Caco-2 (cell line): ENCODE data around the gene MDP1. TPM values are rescaled to one million over a fixed set of nuclear protein-coding genes. Genes with fewer than 3 reads are reported as not detected.

ENCODE experiments used
- BruUV-seq: library from RNA; stranded (reverse); fragments of 400-500 nt; replicated peaks from 2 replicates; lab custom pipeline; 2021; lab: Mats Ljungman, UMichigan
- CTCF ChIA-PET: fragments of 300-600 bp; sonication (Branson Sonifier 250); formaldehyde crosslinking; loops from one replicate; lab custom pipeline; 2022; ENCODE audit warnings: antibody characterized with exemption; lab: Charles Lee
- POLR2A ChIA-PET: fragments of 300-600 bp; sonication (Branson Sonifier 250); formaldehyde crosslinking; loops from one replicate; lab custom pipeline; 2022; ENCODE audit warnings: antibody characterized with exemption; lab: Charles Lee
- DNase-seq, 2 experiments: peaks; one replicate each; pipeline versions ENCODE4 v3.0.0 to v3.0.0-alpha.2; 2020 to 2022
- H3K27me3 ChIP-seq: replicated peaks from 2 replicates; pipeline ENCODE4 v1.6.0; 2011; ENCODE audit warnings: low read length; ENCODE audit not compliant: control insufficient read depth, insufficient read depth
- H3K36me3 ChIP-seq: 2 replicates; pipeline ENCODE4 v1.5.1; 2011; ENCODE audit warnings: low read length; ENCODE audit not compliant: control insufficient read depth, insufficient read depth
- H3K4me1 ChIP-seq: fragments of 250-450 bp; sonication (Bioruptor Pico); 2 replicates; pipeline ENCODE4 v1.5.1; 2020; ENCODE audit warnings: mild to moderate bottlenecking
- H3K4me3 ChIP-seq: 2 replicates; pipeline ENCODE4 v1.5.1; 2011; ENCODE audit warnings: low read depth, mild to moderate bottlenecking, control low read depth, low read length
- H3K9me3 ChIP-seq: fragments of 250-450 bp; sonication (Bioruptor Pico); 2 replicates; pipeline ENCODE4 v1.5.1; 2020; ENCODE audit warnings: mild to moderate bottlenecking, moderate library complexity
- H3K27ac Mint-ChIP-seq: one replicate; pipeline ENCODE4 v1.8.0; 2022; ENCODE audit warnings: mixed read lengths; ENCODE audit not compliant: unreplicated experiment
- H3K27me3 Mint-ChIP-seq: one replicate; pipeline ENCODE4 v1.8.0; 2022; ENCODE audit warnings: mixed read lengths; ENCODE audit not compliant: insufficient read depth, unreplicated experiment
- H3K36me3 Mint-ChIP-seq: one replicate; pipeline ENCODE4 v1.8.0; 2022; ENCODE audit warnings: mild to moderate bottlenecking, mixed read lengths; ENCODE audit not compliant: insufficient read depth, unreplicated experiment
- H3K4me1 Mint-ChIP-seq: one replicate; pipeline ENCODE4 v1.8.0; 2022; ENCODE audit warnings: low read depth, mixed read lengths; ENCODE audit not compliant: unreplicated experiment
- H3K4me3 Mint-ChIP-seq: one replicate; pipeline ENCODE4 v1.8.0; 2022; ENCODE audit warnings: mild to moderate bottlenecking, moderate library complexity, mixed read lengths; ENCODE audit not compliant: unreplicated experiment
- H3K9me3 Mint-ChIP-seq: one replicate; pipeline ENCODE4 v1.8.0; 2022; ENCODE audit warnings: mixed read lengths; ENCODE audit not compliant: unreplicated experiment
- CTCF ChIP-seq, 2 experiments: fragments of 200-600 bp in 1 of 2; IDR thresholded peaks; 1 replicate in 1 of 2; 2 replicates in 1 of 2; pipeline versions ENCODE4 v1.5.1 to v1.8.0; 2011 to 2022; ENCODE audit warnings: antibody characterized with exemption in 1 of 2, control low read depth in 1 of 2, inconsistent platforms in 1 of 2, low read depth in 1 of 2, low read length in 1 of 2, mild to moderate bottlenecking in 1 of 2, moderate library complexity in 1 of 2; ENCODE audit not compliant: insufficient read depth in 1 of 2, severe bottlenecking in 1 of 2, unreplicated experiment in 1 of 2
- intact Hi-C: fragments of 100-400 bp; cut with micrococcal nuclease; formaldehyde crosslinking; loops from one replicate; pipeline ENCODE4 v1.10.0; 2022; ENCODE audit not compliant: unreplicated experiment
- total RNA-seq: library from RNA; stranded (reverse); gene quantifications from 2 replicates; pipeline ENCODE4 v1.2.3, GENCODE V29; 2022

The MDP1 gene
- total RNA-seq, 1 experiment from 2014 or later: 20.5 TPM

- H3K9me3 ChIP-seq: no peaks in the 10 kb centered on the region
- no peaks in the 10 kb centered on the region for H3K9me3 Mint-ChIP-seq
- H3K4me3 ChIP-seq: peak overlapping the region; percentile 71
- H3K36me3 Mint-ChIP-seq: peaks cover 49% of the 10 kb centered on the region
- intact Hi-C loops: loop anchor here (1.0 to 2.0 kb wide), 3 partner anchors 10 to 195 kb away; partner anchors contain the start of genes GMPR2, MDP1 and NEDD8
- peaks cover 2% of the 10 kb centered on the region for H3K36me3 ChIP-seq
- peak; percentile 95 for DNase-seq
- peak; percentile 49 to 58 for TF ChIP-seq CTCF (IDR thresholded peaks at IDR 0.05; ENCODE audit: insufficient read depth in 1 of 2, low read depth in 1 of 2, low read length in 1 of 2, severe bottlenecking in 1 of 2, unreplicated experiment in 1 of 2)
- TSS peak; percentile 35 for BruUV-seq
- peak overlapping the region; percentile 91 for H3K27ac Mint-ChIP-seq
- no peaks in the 10 kb centered on the region for H3K27me3 ChIP-seq
- POLR2A ChIA-PET: interaction anchor here (0.6 to 2.5 kb wide), 26 partner anchors 9 to 200 kb away, joined by 3 to 39 read pairs (median 6); partner anchors contain the start of genes CBLN3, CHMP4A, CIDEB and DCAF11
- H3K4me1 ChIP-seq: no peaks in the 10 kb centered on the region
- H3K4me3 Mint-ChIP-seq: peak overlapping the region; percentile 74
- H3K4me1 Mint-ChIP-seq: peaks cover 9% of the 10 kb centered on the region
- CTCF ChIA-PET: interaction anchor here (0.6 to 3.8 kb wide), 20 partner anchors 9 to 190 kb away, joined by 3 to 157 read pairs (median 6); partner anchors contain the start of genes CHMP4A, CIDEB, DHRS1 and EMC9
- H3K27me3 Mint-ChIP-seq: no peaks in the 10 kb centered on the region
These were observed 26.1 kb upstream of the MDP1 start for GRCh38 chr14:24241829-24242443.

- POLR2A ChIA-PET: no interaction called here
- intact Hi-C loops: no loop called here
- peaks cover 63% of the 10 kb centered on the region for H3K36me3 Mint-ChIP-seq
- Histone ChIP-seq H3K9me3 (no peaks in the 10 kb centered on the region), H3K4me3 (no peak overlapping the region), H3K4me1 (no peaks in the 10 kb centered on the region), H3K27me3 (no peaks in the 10 kb centered on the region), H3K36me3 (peaks cover 2% of the 10 kb centered on the region)
- DNase-seq: no peak
- CTCF ChIA-PET: interaction anchor here (3.8 kb wide), 2 partner anchors 57 to 68 kb away, joined by 42 to 157 read pairs; partner anchors contain the start of genes CIDEB, DHRS1, LTB4R2 and NOP9
- no peaks in the 10 kb centered on the region for H3K9me3 Mint-ChIP-seq
- H3K27ac Mint-ChIP-seq: no peak overlapping the region
- no peaks in the 10 kb centered on the region for H3K27me3 Mint-ChIP-seq
- BruUV-seq: no TSS peak
- no peak overlapping the region for H3K4me3 Mint-ChIP-seq
- H3K4me1 Mint-ChIP-seq: peaks cover 9% of the 10 kb centered on the region
- no peak for TF ChIP-seq CTCF (IDR thresholded peaks at IDR 0.05; ENCODE audit: insufficient read depth in 1 of 2, low read depth in 1 of 2, low read length in 1 of 2, severe bottlenecking in 1 of 2, unreplicated experiment in 1 of 2)
These were observed 24.4 kb upstream of the MDP1 start for GRCh38 chr14:24240110-24240918.

- peaks cover 63% of the 10 kb centered on the region for H3K36me3 Mint-ChIP-seq
- no peaks in the 10 kb centered on the region for H3K27me3 Mint-ChIP-seq
- intact Hi-C loops: no loop called here
- Histone ChIP-seq H3K4me1 (no peaks in the 10 kb centered on the region), H3K4me3 (no peak overlapping the region), H3K36me3 (peaks cover 5% of the 10 kb centered on the region), H3K27me3 (no peaks in the 10 kb centered on the region), H3K9me3 (no peaks in the 10 kb centered on the region)
- no TSS peak for BruUV-seq
- H3K4me3 Mint-ChIP-seq: no peak overlapping the region
- peak overlapping the region; percentile 61 for H3K27ac Mint-ChIP-seq
- H3K9me3 Mint-ChIP-seq: no peaks in the 10 kb centered on the region
- POLR2A ChIA-PET: interaction anchor here (1.5 kb wide), 1 partner anchor 25 kb away, joined by 4 read pairs; no protein-coding TSS in a partner anchor
- DNase-seq: no peak
- no peak for TF ChIP-seq CTCF (IDR thresholded peaks at IDR 0.05; ENCODE audit: insufficient read depth in 1 of 2, low read depth in 1 of 2, low read length in 1 of 2, severe bottlenecking in 1 of 2, unreplicated experiment in 1 of 2)
- CTCF ChIA-PET: interaction anchor here (0.9 kb wide), 2 partner anchors 25 to 70 kb away, joined by 3 to 4 read pairs; partner anchors contain the start of genes CHMP4A and CIDEB
- peaks cover 9% of the 10 kb centered on the region for H3K4me1 Mint-ChIP-seq
These were observed 22.7 kb upstream of the MDP1 start for GRCh38 chr14:24238527-24239037.
